Neural crest cell (in vitro differentiated cells): ENCODE measurements around the gene SLC38A1. TPM values are rescaled to one million over a fixed set of nuclear protein-coding genes. Genes with fewer than 3 reads are reported as not detected.
"Not testable (repeated sequence)": the region's sequence is repeated elsewhere in the genome, so short reads cannot be mapped to it uniquely, and the experiment has no call there.

Source experiments
- DNase-seq: peaks from one replicate; pipeline ENCODE4 v3.0.0; 2021; ENCODE audit warnings: low read depth, mixed read lengths, low spot score
- H3K27ac Mint-ChIP-seq: one replicate; pipeline ENCODE4 v1.8.0; 2021; ENCODE audit warnings: mild to moderate bottlenecking, mixed read lengths; ENCODE audit not compliant: unreplicated experiment
- H3K27me3 Mint-ChIP-seq: 2 replicates; pipeline ENCODE4 v1.8.0; 2021; ENCODE audit warnings: low read depth, mild to moderate bottlenecking, mixed read lengths
- H3K36me3 Mint-ChIP-seq: 2 replicates; pipeline ENCODE4 v1.8.0; 2021; ENCODE audit warnings: low read depth, mild to moderate bottlenecking, mixed read lengths
- H3K4me1 Mint-ChIP-seq: 2 replicates; pipeline ENCODE4 v1.8.0; 2021; ENCODE audit warnings: mixed read lengths
- H3K4me3 Mint-ChIP-seq: one replicate; pipeline ENCODE4 v1.8.0; 2021; ENCODE audit warnings: mild to moderate bottlenecking, mixed read lengths
- H3K9me3 Mint-ChIP-seq: 2 replicates; pipeline ENCODE4 v1.8.0; 2021; ENCODE audit warnings: mixed read lengths
- CTCF ChIP-seq: fragments of 200-600 bp; sonication (generic); conservative IDR thresholded peaks from 2 replicates; pipeline ENCODE4 v1.5.0; 2021; ENCODE audit warnings: antibody characterized with exemption, mild to moderate bottlenecking
- total RNA-seq: library from RNA; stranded (reverse); gene quantifications from 2 replicates; pipeline ENCODE4 v1.2.1, GENCODE V29; 2021

SLC38A1 gene
- total RNA-seq, 1 donor from 2014 or later = 129 TPM

- Mint-ChIP-seq H3K27me3 (no peaks in the 10 kb centered on the region), H3K9me3 (peaks cover 2% of the 10 kb centered on the region), H3K27ac (no peak overlapping the region), H3K4me3 (no peak overlapping the region), H3K4me1 (peaks cover 35% of the 10 kb centered on the region), H3K36me3 (peaks cover 27% of the 10 kb centered on the region)
- no peak for TF ChIP-seq CTCF
- DNase-seq = no peak
Observed at GRCh38 chr12:46259071-46259470, 9.8 kb downstream of the SLC38A1 start.

GRCh38 chr12:46258129-46258528, 10.7 kb downstream of the SLC38A1 start:
- peaks cover 2% of the 10 kb centered on the region for H3K9me3 Mint-ChIP-seq
- H3K27me3 Mint-ChIP-seq = no peaks in the 10 kb centered on the region
- H3K27ac Mint-ChIP-seq = no peak overlapping the region
- peaks cover 26% of the 10 kb centered on the region for H3K4me1 Mint-ChIP-seq
- peaks cover 36% of the 10 kb centered on the region for H3K36me3 Mint-ChIP-seq
- no peak for DNase-seq
- H3K4me3 Mint-ChIP-seq = no peak overlapping the region
- no peak for TF ChIP-seq CTCF

- H3K27me3 Mint-ChIP-seq = no peaks in the 10 kb centered on the region
- H3K36me3 Mint-ChIP-seq = peaks cover 45% of the 10 kb centered on the region
- H3K27ac Mint-ChIP-seq = no peak overlapping the region
- H3K4me3 Mint-ChIP-seq = no peak overlapping the region
- peaks cover 19% of the 10 kb centered on the region for H3K4me1 Mint-ChIP-seq
- no peak for DNase-seq
- no peak for TF ChIP-seq CTCF
- H3K9me3 Mint-ChIP-seq = peaks cover 5% of the 10 kb centered on the region
Observed at GRCh38 chr12:46256942-46257341, 11.9 kb downstream of the SLC38A1 start.

GRCh38 chr12:46253544-46254162, 15.2 kb downstream of the SLC38A1 start:
- peaks cover 17% of the 10 kb centered on the region for H3K9me3 Mint-ChIP-seq
- H3K27ac Mint-ChIP-seq = no peak overlapping the region
- no peak for DNase-seq
- peaks cover 12% of the 10 kb centered on the region for H3K4me1 Mint-ChIP-seq
- peaks cover 76% of the 10 kb centered on the region for H3K36me3 Mint-ChIP-seq
- no peak overlapping the region for H3K4me3 Mint-ChIP-seq
- TF ChIP-seq CTCF = no peak
- H3K27me3 Mint-ChIP-seq = no peaks in the 10 kb centered on the region

- not testable (repeated sequence) for H3K27ac Mint-ChIP-seq, H3K4me1 Mint-ChIP-seq, H3K4me3 Mint-ChIP-seq, DNase-seq, H3K27me3 Mint-ChIP-seq
- H3K36me3 Mint-ChIP-seq = peaks cover 84% of the 10 kb centered on the region
- peaks cover 27% of the 10 kb centered on the region for H3K9me3 Mint-ChIP-seq
Observed at GRCh38 chr12:46251994-46252393, 16.8 kb downstream of the SLC38A1 start.

GRCh38 chr12:46249960-46250359, 18.9 kb downstream of the SLC38A1 start:
- not testable (repeated sequence) for H3K4me1 Mint-ChIP-seq, DNase-seq, H3K4me3 Mint-ChIP-seq, H3K27me3 Mint-ChIP-seq, H3K27ac Mint-ChIP-seq
- peaks cover 91% of the 10 kb centered on the region for H3K36me3 Mint-ChIP-seq
- H3K9me3 Mint-ChIP-seq = peaks cover 34% of the 10 kb centered on the region
